ENCODE data around the gene TP73. TPM values are rescaled to one million over a fixed set of nuclear protein-coding genes. Genes with fewer than 3 reads are reported as not detected.
"Not testable (repeated sequence)": the region's sequence is repeated elsewhere in the genome, so short reads cannot be mapped to it uniquely, and the experiment has no call there.

Gene TP73
- total RNA-seq, 1 experiment from 2014 or later = 4.4 TPM

GRCh38 chr1:3708791-3709190 lies 56.5 kb downstream of the TP73 start:
- in situ Hi-C loops (cut with HindIII; ENCODE audit: low pct_unique_long_range_greater_than_20kb, low sequenced_read_pairs) = no loop called here
- DNase-seq (ENCODE audit: low read depth) = no peak

- in situ Hi-C loops (cut with HindIII; ENCODE audit: low pct_unique_long_range_greater_than_20kb, low sequenced_read_pairs) = no loop called here
- DNase-seq (ENCODE audit: low read depth) = no peak
Observed at GRCh38 chr1:3710251-3710650, 57.9 kb downstream of the TP73 start.

- no peak for DNase-seq (ENCODE audit: low read depth)
- in situ Hi-C loops (cut with HindIII; ENCODE audit: low pct_unique_long_range_greater_than_20kb, low sequenced_read_pairs) = no loop called here
Observed at GRCh38 chr1:3711381-3711779, 59.1 kb downstream of the TP73 start.

DNA sequence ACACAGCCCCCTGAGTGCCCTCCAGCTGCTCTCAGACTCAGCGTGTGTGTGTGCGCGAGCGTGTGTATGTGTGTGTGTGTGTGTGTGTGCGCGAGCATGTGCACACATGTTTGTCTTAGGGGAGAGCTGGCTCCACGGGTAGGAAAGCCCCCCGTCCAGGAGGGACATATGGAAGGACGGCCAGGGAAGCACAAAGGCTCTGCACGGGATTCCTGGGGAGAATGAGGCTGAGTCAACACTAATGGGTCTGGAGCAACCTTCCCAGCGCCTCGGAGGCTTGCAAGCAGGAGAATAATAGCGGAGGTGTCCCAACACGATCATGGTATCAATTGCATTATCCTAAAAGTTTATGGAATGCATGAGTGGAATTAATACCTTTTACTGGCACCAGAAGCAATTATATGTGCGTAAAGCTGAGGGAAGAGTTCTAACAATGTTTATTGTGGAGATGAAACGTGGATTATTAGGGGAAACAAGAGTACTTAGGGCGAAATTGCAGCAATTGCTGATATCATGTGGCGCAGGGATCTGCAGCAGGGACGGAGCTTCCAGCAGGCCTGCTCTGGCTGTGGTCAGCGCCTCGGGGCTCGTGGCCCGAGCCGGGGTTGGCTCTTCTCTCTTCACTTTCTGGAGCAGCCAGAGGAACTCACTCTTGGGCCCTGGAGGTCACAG lies 59.6 kb downstream of the TP73 start:
- no peak for DNase-seq (ENCODE audit: low read depth)
- in situ Hi-C loops (cut with HindIII; ENCODE audit: low pct_unique_long_range_greater_than_20kb, low sequenced_read_pairs) = no loop called here

DNA sequence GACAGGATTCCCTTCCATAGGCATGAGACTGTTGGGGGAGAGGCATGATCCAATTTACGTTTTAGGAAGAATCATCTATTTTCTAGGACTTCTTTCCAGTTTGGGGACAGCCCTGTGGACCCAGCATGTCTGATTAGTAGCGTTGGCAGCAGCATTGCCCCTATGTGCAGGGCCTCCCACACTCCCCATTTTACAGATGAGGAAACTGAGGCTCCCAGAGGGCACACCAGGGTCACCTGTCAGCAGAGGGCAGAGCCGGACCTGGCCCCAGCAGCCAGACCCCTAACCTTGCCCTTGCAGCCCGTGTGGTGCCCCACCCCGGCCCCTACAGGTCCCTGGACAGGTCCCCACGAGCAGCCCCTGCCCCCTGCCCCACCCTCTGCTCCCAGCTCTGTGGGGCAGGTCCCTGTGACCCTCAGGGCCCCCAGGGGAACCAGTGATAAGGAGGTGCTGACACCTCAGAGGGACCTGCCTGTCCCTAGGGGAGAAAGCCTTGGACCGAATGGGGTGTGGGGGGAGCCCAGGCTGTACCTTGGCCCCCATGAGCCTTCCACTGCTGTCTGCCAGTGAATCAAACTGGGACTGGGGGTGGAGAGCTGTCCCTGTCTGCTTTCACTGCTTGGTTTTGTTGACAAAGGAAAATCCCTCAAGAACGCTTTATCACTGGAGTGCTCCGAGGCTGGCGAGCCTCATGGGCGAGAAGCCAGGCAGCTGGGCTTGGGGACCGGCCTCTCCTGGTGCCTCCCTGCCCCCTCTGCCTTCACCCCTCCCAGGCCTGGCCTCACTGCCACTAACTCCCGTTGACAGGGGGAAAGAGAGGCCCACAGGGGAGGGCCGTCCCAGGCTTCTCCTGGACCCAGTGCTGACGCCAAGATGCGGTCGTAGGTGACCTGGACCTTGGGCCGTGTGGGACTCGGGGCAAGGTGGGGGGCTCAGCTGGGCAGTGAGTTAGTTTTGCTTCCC lies 60.5 kb downstream of the TP73 start:
- in situ Hi-C loops (cut with HindIII; ENCODE audit: low pct_unique_long_range_greater_than_20kb, low sequenced_read_pairs) = no loop called here
- no peak for DNase-seq (ENCODE audit: low read depth)

GRCh38 chr1:3713840-3714239 lies 61.5 kb downstream of the TP73 start:
- in situ Hi-C loops (cut with HindIII; ENCODE audit: low pct_unique_long_range_greater_than_20kb, low sequenced_read_pairs) = no loop called here
- no peak for DNase-seq (ENCODE audit: low read depth)

- in situ Hi-C loops (cut with HindIII; ENCODE audit: low pct_unique_long_range_greater_than_20kb, low sequenced_read_pairs) = no loop called here
- DNase-seq (ENCODE audit: low read depth) = no peak
Observed at GRCh38 chr1:3714284-3714741, 62.0 kb downstream of the TP73 start.

DNA sequence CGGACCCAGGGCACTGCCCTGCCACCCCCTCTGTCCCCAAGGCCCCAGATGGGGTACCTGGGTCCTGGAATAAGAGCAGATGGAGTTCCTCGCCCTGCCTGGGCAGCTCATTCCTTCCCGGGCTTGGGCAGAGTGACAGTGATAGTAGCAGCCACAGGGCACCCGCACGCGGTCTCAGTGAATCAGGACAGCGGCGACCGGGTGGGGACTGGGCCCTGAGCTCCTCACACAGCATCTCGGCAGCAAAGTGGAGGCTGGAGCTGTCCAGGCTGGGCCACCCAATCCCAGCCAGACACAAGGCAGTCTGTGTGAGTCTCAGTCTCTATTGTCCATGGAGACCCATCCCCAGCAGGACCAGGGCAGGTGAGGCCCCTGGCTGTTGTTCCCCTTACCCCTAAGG lies 62.5 kb downstream of the TP73 start:
- no peak for DNase-seq (ENCODE audit: low read depth)
- in situ Hi-C loops (cut with HindIII; ENCODE audit: low pct_unique_long_range_greater_than_20kb, low sequenced_read_pairs) = no loop called here

DNA sequence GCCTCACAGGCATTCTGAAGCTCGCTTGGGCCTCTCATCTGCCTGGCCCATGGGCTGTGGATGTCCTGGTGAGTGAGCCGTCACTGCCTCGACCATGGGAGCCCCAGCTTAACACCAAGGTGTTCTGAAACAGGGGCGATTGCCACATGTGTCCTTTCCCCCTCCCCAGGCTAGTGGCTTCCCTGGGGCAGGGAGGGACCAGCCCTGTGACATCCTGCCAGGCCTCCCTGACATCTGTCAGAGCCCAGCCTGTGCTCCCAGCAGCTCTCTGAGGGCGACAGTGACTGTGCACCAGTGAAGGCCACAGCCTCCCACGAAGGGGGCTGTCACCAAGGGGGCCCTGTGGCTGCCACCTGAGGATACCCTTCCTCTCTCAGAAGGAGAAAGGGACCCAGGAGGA lies 64.0 kb downstream of the TP73 start:
- no peak for DNase-seq (ENCODE audit: low read depth)
- in situ Hi-C loops (cut with HindIII; ENCODE audit: low pct_unique_long_range_greater_than_20kb, low sequenced_read_pairs) = no loop called here

- in situ Hi-C loops (cut with HindIII; ENCODE audit: low pct_unique_long_range_greater_than_20kb, low sequenced_read_pairs) = no loop called here
- DNase-seq (ENCODE audit: low read depth) = no peak
Observed at GRCh38 chr1:3717041-3717714, 64.9 kb downstream of the TP73 start.

- in situ Hi-C loops (cut with HindIII; ENCODE audit: low pct_unique_long_range_greater_than_20kb, low sequenced_read_pairs) = no loop called here
- no peak for DNase-seq (ENCODE audit: low read depth)
Observed at GRCh38 chr1:3717715-3718601, 65.6 kb downstream of the TP73 start.

- DNase-seq (ENCODE audit: low read depth) = no peak
- in situ Hi-C loops (cut with HindIII; ENCODE audit: low pct_unique_long_range_greater_than_20kb, low sequenced_read_pairs) = no loop called here
Observed at GRCh38 chr1:3718764-3719163, 66.4 kb downstream of the TP73 start.

- in situ Hi-C loops (cut with HindIII; ENCODE audit: low pct_unique_long_range_greater_than_20kb, low sequenced_read_pairs) = no loop called here
- no peak for DNase-seq (ENCODE audit: low read depth)
Observed at GRCh38 chr1:3721955-3722465, 69.7 kb downstream of the TP73 start.

DNA sequence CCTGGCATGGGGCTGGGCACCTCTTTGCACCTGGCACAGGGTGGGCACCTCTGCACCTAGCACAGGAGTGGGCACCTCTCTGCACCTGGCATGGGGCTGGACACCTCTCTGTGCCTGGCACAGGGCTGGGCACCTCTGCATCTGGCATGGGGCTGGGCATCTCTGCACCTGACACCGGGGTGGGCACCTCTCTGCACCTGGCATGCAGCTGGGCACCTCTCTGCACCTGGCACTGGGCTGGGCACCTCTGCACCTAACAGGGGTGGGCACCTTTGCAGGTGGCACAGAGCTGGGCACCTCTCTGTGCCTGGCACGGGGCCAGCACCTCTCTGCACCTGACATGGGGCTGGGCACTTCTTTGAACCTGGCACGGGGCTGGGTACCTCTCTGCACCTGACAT lies 70.5 kb downstream of the TP73 start:
- DNase-seq (ENCODE audit: low read depth) = no peak
- in situ Hi-C loops (cut with HindIII; ENCODE audit: low pct_unique_long_range_greater_than_20kb, low sequenced_read_pairs) = no loop called here

- in situ Hi-C loops (cut with HindIII; ENCODE audit: low pct_unique_long_range_greater_than_20kb, low sequenced_read_pairs) = not testable (repeated sequence)
- DNase-seq (ENCODE audit: low read depth) = peak; percentile 32
Observed at GRCh38 chr1:3724416-3725030, 72.2 kb downstream of the TP73 start.

DNA sequence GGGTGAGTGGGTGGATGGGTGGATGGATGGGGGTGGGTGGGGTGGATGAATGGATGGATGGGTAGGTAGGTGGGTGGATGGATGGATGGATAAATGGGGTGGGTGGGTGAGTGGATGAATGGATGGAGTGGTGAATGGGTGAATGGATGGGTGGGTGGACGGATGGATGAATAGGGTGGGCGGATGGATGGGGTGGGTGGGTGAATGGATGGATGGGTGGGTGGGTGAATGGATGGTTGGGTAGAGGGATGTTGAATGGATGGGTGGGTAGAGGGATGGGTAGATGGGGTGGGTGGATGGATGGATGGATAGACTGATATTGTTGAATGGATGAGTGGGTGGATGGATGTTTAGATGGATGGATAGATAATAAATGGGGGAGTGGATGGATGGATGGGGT lies 73.0 kb downstream of the TP73 start:
- DNase-seq (ENCODE audit: low read depth) = no peak
- in situ Hi-C loops (cut with HindIII; ENCODE audit: low pct_unique_long_range_greater_than_20kb, low sequenced_read_pairs) = no loop called here

DNA sequence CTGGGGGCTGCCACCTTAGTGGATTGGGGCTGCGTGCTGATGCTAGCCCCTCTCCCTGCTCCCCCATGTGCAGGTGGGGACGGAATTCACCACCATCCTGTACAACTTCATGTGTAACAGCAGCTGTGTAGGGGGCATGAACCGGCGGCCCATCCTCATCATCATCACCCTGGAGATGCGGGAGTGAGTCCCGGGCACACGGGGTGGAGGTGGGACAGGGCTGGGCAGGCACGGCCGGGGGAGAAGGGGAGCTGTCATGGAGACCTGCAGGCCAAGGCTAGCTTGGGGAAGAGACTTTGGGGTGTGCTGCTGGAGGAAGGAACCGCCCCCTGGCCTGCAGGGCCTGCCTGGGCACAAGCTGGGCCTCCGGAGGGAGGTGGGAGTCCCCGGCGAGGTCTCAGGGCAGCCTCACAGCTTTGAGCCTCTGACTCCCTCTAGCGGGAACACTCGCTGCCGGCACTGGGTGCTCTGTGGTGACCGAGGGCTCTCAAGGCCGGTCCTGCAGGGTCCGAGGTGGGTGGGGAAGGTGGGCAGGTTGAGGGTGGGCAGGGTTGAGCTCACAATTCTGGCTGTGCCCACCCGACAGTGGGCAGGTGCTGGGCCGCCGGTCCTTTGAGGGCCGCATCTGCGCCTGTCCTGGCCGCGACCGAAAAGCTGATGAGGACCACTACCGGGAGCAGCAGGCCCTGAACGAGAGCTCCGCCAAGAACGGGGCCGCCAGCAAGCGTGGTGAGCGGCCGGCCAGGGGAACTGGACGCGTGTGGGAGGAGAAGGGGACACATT lies 74.9 kb downstream of the TP73 start:
- DNase-seq (ENCODE audit: low read depth) = no peak
- in situ Hi-C loops (cut with HindIII; ENCODE audit: low pct_unique_long_range_greater_than_20kb, low sequenced_read_pairs) = no loop called here

Measured in Caki2 (cell line).